Lower leg skin (tissue), 4 donors: ENCODE data around the gene GPR39. TPM values are rescaled to one million over a fixed set of nuclear protein-coding genes. Genes with fewer than 3 reads are reported as not detected.

Source experiments
- DNase-seq, 2 donors: peaks; one replicate each; pipeline ENCODE4 v3.0.0-alpha.2; 2019; ENCODE audit warnings: low spot score in 2 of 2
- H3K4me3 ChIP-seq: fragments of 200-600 bp; sonication (generic); 2 replicates; pipeline ENCODE4 v1.5.1; 2017; ENCODE audit warnings: mild to moderate bottlenecking, low read depth; ENCODE audit not compliant: poor library complexity, severe bottlenecking
- CTCF ChIP-seq, 3 donors: fragments of 450-650 bp; IDR thresholded peaks; one replicate each; pipeline ENCODE4 v1.5.1; 2016; ENCODE audit warnings: antibody characterized with exemption in 3 of 3, mild to moderate bottlenecking in 3 of 3, moderate library complexity in 2 of 3
- POLR2A ChIP-seq, 2 donors: fragments of 450-650 bp; IDR thresholded peaks; one replicate each; pipeline ENCODE4 v1.6.1; 2016 to 2017; ENCODE audit warnings: antibody characterized with exemption in 2 of 2, mild to moderate bottlenecking in 1 of 2, moderate library complexity in 1 of 2
- WGBS, 2 donors: methylation state at CpG; one replicate each; pipeline ENCODE4 v1.1.5; 2018; 5-methylcytosine and 5-hydroxymethylcytosine counted together
- intact Hi-C: fragments of 100-400 bp; cut with DNase I; formaldehyde crosslinking; loops from one replicate; pipeline ENCODE4 v1.15.0; 2023; ENCODE audit warnings: low total_unique reads
- total RNA-seq, 4 donors: library from RNA; depleted of rRNA; stranded (reverse); fragments of >200 nt; gene quantifications; one replicate each; pipeline ENCODE4 v1.1.0, GENCODE V29; 2016

Gene GPR39
- total RNA-seq, 4 donors from 2014 or later, result 0.30 to 2.8 (median 2.0) TPM

GRCh38 chr2:132465917-132466316 lies 49.3 kb downstream of the GPR39 start:
- WGBS, 2 donors, result 79 to 90% methylated on average over 1 of the region's 1 CpG
- H3K4me3 ChIP-seq, result no peak overlapping the region
- intact Hi-C loops, result no loop called here
- DNase-seq, result no peak
- TF ChIP-seq CTCF (IDR thresholded peaks at IDR 0.05), result no peak
- TF ChIP-seq POLR2A (IDR thresholded peaks at IDR 0.05), result no peak

GRCh38 chr2:132466428-132467028 lies 49.9 kb downstream of the GPR39 start:
- no peak for DNase-seq
- intact Hi-C loops, result no loop called here
- no peak overlapping the region for H3K4me3 ChIP-seq
- no peak for TF ChIP-seq POLR2A (IDR thresholded peaks at IDR 0.05)
- TF ChIP-seq CTCF (IDR thresholded peaks at IDR 0.05), result no peak
- 75 to 90% methylated on average over 1 of the region's 1 CpG for WGBS, 2 donors

GRCh38 chr2:132468821-132469675 lies 52.4 kb downstream of the GPR39 start:
- no peak for TF ChIP-seq POLR2A (IDR thresholded peaks at IDR 0.05)
- TF ChIP-seq CTCF (IDR thresholded peaks at IDR 0.05), result no peak
- H3K4me3 ChIP-seq, result no peak overlapping the region
- WGBS, 2 donors, result 63 to 74% methylated on average over 9 of the region's 9 CpGs
- intact Hi-C loops, result no loop called here
- no peak for DNase-seq

- WGBS, 2 donors, result 76 to 100% methylated on average over 2 of the region's 2 CpGs
- DNase-seq, result no peak
- intact Hi-C loops, result no loop called here
- no peak for TF ChIP-seq POLR2A (IDR thresholded peaks at IDR 0.05)
- no peak for TF ChIP-seq CTCF (IDR thresholded peaks at IDR 0.05)
- H3K4me3 ChIP-seq, result no peak overlapping the region
These were observed 54.1 kb downstream of the GPR39 start for GRCh38 chr2:132470746-132471145.

GRCh38 chr2:132473174-132473883 lies 56.7 kb downstream of the GPR39 start:
- no peak for TF ChIP-seq CTCF (IDR thresholded peaks at IDR 0.05)
- TF ChIP-seq POLR2A (IDR thresholded peaks at IDR 0.05), result no peak
- DNase-seq, result no peak
- H3K4me3 ChIP-seq, result no peak overlapping the region
- 95 to 97% methylated on average over 2 of the region's 2 CpGs for WGBS, 2 donors
- intact Hi-C loops, result no loop called here
